ENCODE data around the gene CAMTA1. TPM values are rescaled to one million over a fixed set of nuclear protein-coding genes. Genes with fewer than 3 reads are reported as not detected.

CAMTA1 gene
- total RNA-seq, 1 experiment from 2014 or later, result 69.5 TPM

DNA sequence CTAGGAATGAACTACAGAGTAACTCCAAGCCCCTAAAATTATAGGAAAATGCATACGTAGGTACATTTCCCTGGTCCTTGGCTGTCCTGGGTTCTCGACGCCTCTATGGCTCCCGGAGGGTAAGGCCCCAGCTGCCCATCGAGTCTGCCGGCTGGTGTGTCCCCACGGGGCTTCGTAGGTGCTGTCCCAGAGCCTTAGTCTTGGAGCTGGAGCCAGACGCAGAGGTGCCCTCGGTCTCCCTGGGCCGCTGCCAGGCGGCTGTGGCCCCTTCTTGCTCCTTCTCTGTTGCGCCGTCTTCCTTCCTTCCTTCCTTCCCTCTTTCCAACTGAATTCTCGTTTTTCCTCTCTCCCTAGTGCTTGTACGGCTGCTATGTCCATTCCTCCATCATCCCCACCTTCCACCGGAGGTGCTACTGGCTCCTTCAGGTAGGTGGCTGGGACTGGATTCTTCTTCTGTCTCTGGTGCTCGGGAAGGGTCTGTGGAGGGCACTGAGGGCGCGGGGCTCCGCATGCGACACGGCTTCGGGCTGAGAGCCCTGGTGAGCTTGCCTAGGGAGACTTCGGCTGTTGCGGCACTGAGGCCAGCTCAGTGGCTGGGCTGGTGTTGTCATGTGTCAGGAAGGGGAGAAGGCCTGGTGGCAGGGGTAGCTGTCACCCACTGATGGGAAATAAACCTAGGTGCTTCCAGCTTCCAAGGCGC, 682.4 kb downstream of the CAMTA1 start:
- H3K9ac ChIP-seq (ENCODE audit: low read length), result no peak overlapping the region
- H3K4me3 ChIP-seq (replicated peaks in 1 of 2; ENCODE audit: low read depth in 1 of 2, low read length in 2 of 2), result no peak overlapping the region
- H4K20me1 ChIP-seq (ENCODE audit: insufficient read depth), result no peaks in the 10 kb centered on the region
- no peak for TF ChIP-seq FOSL1 (IDR thresholded peaks at IDR 0.05; ENCODE audit: low read depth)
- no peak for TF ChIP-seq ATF3 (IDR thresholded peaks at IDR 0.05)
- TF ChIP-seq CEBPB (IDR thresholded peaks at IDR 0.05; ENCODE audit: low read depth), result no peak
- no peak for TF ChIP-seq ZFX (IDR thresholded peaks at IDR 0.05)
- no peak for TF ChIP-seq CBX3 (IDR thresholded peaks at IDR 0.05; ENCODE audit: low read depth)
- no peak for TF ChIP-seq POLR2AphosphoS5 (IDR thresholded peaks at IDR 0.05; ENCODE audit: low read depth, low read length)
- TF ChIP-seq SRF (IDR thresholded peaks at IDR 0.05; ENCODE audit: low read depth), result no peak
- no peak for TF ChIP-seq EZH2 (IDR thresholded peaks at IDR 0.05)
- TF ChIP-seq, protein P1, sequence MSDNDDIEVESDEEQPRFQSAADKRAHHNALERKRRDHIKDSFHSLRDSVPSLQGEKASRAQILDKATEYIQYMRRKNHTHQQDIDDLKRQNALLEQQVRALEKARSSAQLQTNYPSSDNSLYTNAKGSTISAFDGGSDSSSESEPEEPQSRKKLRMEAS (IDR thresholded peaks at IDR 0.05), result no peak
- no peak for TF ChIP-seq JUND (IDR thresholded peaks at IDR 0.05)
- TF ChIP-seq, protein P2, sequence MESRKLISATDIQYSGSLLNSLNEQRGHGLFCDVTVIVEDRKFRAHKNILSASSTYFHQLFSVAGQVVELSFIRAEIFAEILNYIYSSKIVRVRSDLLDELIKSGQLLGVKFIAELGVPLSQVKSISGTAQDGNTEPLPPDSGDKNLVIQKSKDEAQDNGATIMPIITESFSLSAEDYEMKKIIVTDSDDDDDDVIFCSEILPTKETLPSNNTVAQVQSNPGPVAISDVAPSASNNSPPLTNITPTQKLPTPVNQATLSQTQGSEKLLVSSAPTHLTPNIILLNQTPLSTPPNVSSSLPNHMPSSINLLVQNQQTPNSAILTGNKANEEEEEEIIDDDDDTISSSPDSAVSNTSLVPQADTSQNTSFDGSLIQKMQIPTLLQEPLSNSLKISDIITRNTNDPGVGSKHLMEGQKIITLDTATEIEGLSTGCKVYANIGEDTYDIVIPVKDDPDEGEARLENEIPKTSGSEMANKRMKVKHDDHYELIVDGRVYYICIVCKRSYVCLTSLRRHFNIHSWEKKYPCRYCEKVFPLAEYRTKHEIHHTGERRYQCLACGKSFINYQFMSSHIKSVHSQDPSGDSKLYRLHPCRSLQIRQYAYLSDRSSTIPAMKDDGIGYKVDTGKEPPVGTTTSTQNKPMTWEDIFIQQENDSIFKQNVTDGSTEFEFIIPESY (IDR thresholded peaks at IDR 0.05; ENCODE audit: extremely low read depth, insufficient replicate concordance, low read length), result no peak
- TF ChIP-seq EGR1 (IDR thresholded peaks at IDR 0.05; ENCODE audit: low read depth), result no peak
- TF ChIP-seq YY1 (IDR thresholded peaks at IDR 0.05; ENCODE audit: extremely low read depth, insufficient replicate concordance, low read depth, low read length), result no peak
- ChIA-PET RAD21 (ENCODE audit: low non-redundant PET in 1 of 2, low total read pairs in 2 of 2, uncharacterized antibody in 2 of 2, unreplicated experiment in 2 of 2) (no interaction called here), POLR2A (no interaction called here), CTCF (no interaction called here)
- H3K9me3 ChIP-seq (ENCODE audit: control insufficient read depth in 1 of 2, insufficient read depth in 1 of 2, low read depth in 1 of 2, low read length in 2 of 2), result no peaks in the 10 kb centered on the region
- H3K4me2 ChIP-seq (ENCODE audit: low read length), result no peak overlapping the region
- no peaks in the 10 kb centered on the region for H3K36me3 ChIP-seq (ENCODE audit: control insufficient read depth in 1 of 2, insufficient read depth in 2 of 2, low read length in 2 of 2)
- intact Hi-C loops (cut with micrococcal nuclease), result no loop called here
- H3K79me2 ChIP-seq (ENCODE audit: insufficient read depth, low read length), result no peaks in the 10 kb centered on the region
- DNase-seq (ENCODE audit: low read depth, low spot score) (no peak), ATAC-seq (no peak)
- no peak overlapping the region for H3K27ac ChIP-seq (ENCODE audit: low read depth, low read length)
- H2AFZ ChIP-seq (ENCODE audit: low read depth, low read length, poor library complexity, severe bottlenecking), result no peak overlapping the region
- peaks cover 23 to 38% of the 10 kb centered on the region in 2 experiments for H3K4me1 ChIP-seq (ENCODE audit: control insufficient read depth in 1 of 2, insufficient read depth in 2 of 2, low read length in 2 of 2)
- no peaks in the 10 kb centered on the region for H3K9me2 ChIP-seq (ENCODE audit: insufficient read depth)
- BruUV-seq (replicated peaks), result no TSS peak
- no peaks in the 10 kb centered on the region for H3K27me3 ChIP-seq (ENCODE audit: insufficient read depth, low read length)

All from HCT116 (cell line).